HepG2 (cell line): Measurements from ENCODE around the gene FUT4. TPM values are rescaled to one million over a fixed set of nuclear protein-coding genes. Genes with fewer than 3 reads are reported as not detected.
A peak's percentile ranks its signal among the peaks of the same experiment; 100 is the strongest.

ENCODE experiments used
- ATAC-seq: fragments of 200-7000 bp; cut with Tn5 transposase; 3 replicates; pipeline ENCODE4 v1.9.1; 2020; ENCODE audit warnings: mild to moderate bottlenecking, moderate library complexity
- BruUV-seq: library from RNA; stranded (reverse); fragments of 400-500 nt; replicated peaks from 2 replicates; lab custom pipeline; 2021; lab: Mats Ljungman, UMichigan
- CTCF ChIA-PET: fragments of 300-600 bp; formaldehyde crosslinking; extraction: SDS; loops from one replicate; lab custom pipeline; 2021; ENCODE audit warnings: low total read pairs, inconsistent platforms, low intra/inter-chr PET ratio; lab: Yijun Ruan, JAX
- POLR2A ChIA-PET: fragments of 350-600 bp; sonication (Branson Sonifier 250); formaldehyde crosslinking; loops from one replicate; lab custom pipeline; 2020; ENCODE audit warnings: antibody characterized with exemption, inconsistent platforms; lab: Yijun Ruan, JAX
- DNase-seq: peaks from one replicate; pipeline ENCODE4 v3.0.0-alpha.2; 2015; ENCODE audit warnings: low spot score
- FAIRE-seq: peaks from 3 replicates; lab custom pipeline; 2011; peaks lifted over from hg19 to GRCh38; lab: Jason Lieb, UNC
- H2AFZ ChIP-seq: one replicate; pipeline ENCODE4 v1.6.1; 2011; ENCODE audit warnings: low read length, inconsistent platforms
- H3K27ac ChIP-seq: fragments of 300-600 bp; 3 replicates; pipeline ENCODE4 v1.8.0; 2011; ENCODE audit warnings: mixed run types, mild to moderate bottlenecking, mixed read lengths, low read length, inconsistent platforms; ENCODE audit not compliant: insufficient read depth; ENCODE audit errors: extremely low read length
- H3K27me3 ChIP-seq, 2 experiments: fragments of 200-600 bp in 1 of 2; 2 replicates in 1 of 2; 3 replicates in 1 of 2; pipeline versions ENCODE4 v1.6.0 to v1.8.0; 2011; ENCODE audit warnings: low read length in 2 of 2, mild to moderate bottlenecking in 2 of 2, moderate library complexity in 2 of 2, inconsistent platforms in 1 of 2; ENCODE audit not compliant: insufficient read depth in 2 of 2, control insufficient read depth in 1 of 2
- H3K36me3 ChIP-seq, 2 experiments: fragments of 200-600 bp in 1 of 2; replicated peaks in 1 of 2; 2 replicates in 1 of 2; 3 replicates in 1 of 2; pipeline versions ENCODE4 v1.5.1 to v1.8.0; 2011; ENCODE audit warnings: low read length in 2 of 2, inconsistent platforms in 1 of 2; ENCODE audit not compliant: insufficient read depth in 2 of 2, control insufficient read depth in 1 of 2
- H3K4me1 ChIP-seq: 2 replicates; pipeline ENCODE4 v1.5.1; 2012; ENCODE audit warnings: low read length, inconsistent platforms; ENCODE audit not compliant: insufficient read depth
- H3K4me2 ChIP-seq: 2 replicates; pipeline ENCODE4 v1.6.0; 2011; ENCODE audit warnings: low read depth, low read length, inconsistent platforms
- H3K4me3 ChIP-seq, 3 experiments: fragments of 200-600 bp in 1 of 3; sonication (generic), shearing (Covaris generic) in 1 of 3; replicated peaks in 1 of 3; 2 replicates each; pipeline ENCODE4 v1.5.1; 2011 to 2016; ENCODE audit warnings: low read length in 3 of 3, inconsistent platforms in 2 of 3, low read depth in 2 of 3, mild to moderate bottlenecking in 2 of 3, control low read depth in 1 of 3, mixed read lengths in 1 of 3; ENCODE audit not compliant: insufficient read depth in 1 of 3
- H3K79me2 ChIP-seq: one replicate; pipeline ENCODE4 v1.6.1; 2011; ENCODE audit warnings: low read length, inconsistent platforms; ENCODE audit not compliant: insufficient read depth
- H3K9ac ChIP-seq: 2 replicates; pipeline ENCODE4 v1.6.0; 2011; ENCODE audit warnings: mild to moderate bottlenecking, low read depth, low read length, inconsistent platforms; ENCODE audit not compliant: insufficient read depth
- H3K9me3 ChIP-seq: 2 replicates; pipeline ENCODE4 v1.5.1; 2012; ENCODE audit warnings: mild to moderate bottlenecking, low read length
- H4K20me1 ChIP-seq: 2 replicates; pipeline ENCODE4 v1.6.0; 2011; ENCODE audit warnings: inconsistent platforms, mild to moderate bottlenecking, low read length, moderate library complexity; ENCODE audit not compliant: insufficient read depth
- HNRNPH1 ChIP-seq: fragments of 200-400 bp; formaldehyde crosslinking; optimal IDR thresholded peaks from 2 replicates; pipeline ENCODE3; 2017; ENCODE audit warnings: mild to moderate bottlenecking, low read depth, low read length
- MED8 ChIP-seq: sonication (generic); formaldehyde crosslinking; IDR thresholded peaks from 2 replicates; pipeline ENCODE4 v1.8.1; 2023; ENCODE audit warnings: mild to moderate bottlenecking, missing genetic modification reagents; ENCODE audit not compliant: insufficient replicate concordance
- ZNF292 ChIP-seq: sonication (generic); formaldehyde crosslinking; IDR thresholded peaks from 2 replicates; pipeline ENCODE4 v1.8.1; 2022; ENCODE audit warnings: mild to moderate bottlenecking, low read depth, missing genetic modification reagents, borderline replicate concordance
- ZNF350 ChIP-seq: sonication (generic); formaldehyde crosslinking; IDR thresholded peaks from 2 replicates; pipeline ENCODE4 v1.4.0; 2020; ENCODE audit warnings: mild to moderate bottlenecking, low read depth, missing genetic modification reagents, borderline replicate concordance
- ZNF792 ChIP-seq: IDR thresholded peaks from 2 replicates; pipeline ENCODE4 v1.6.1; 2016
- WGBS: methylation state at CpG from one replicate; pipeline ENCODE4 v1.1.6; 2017; ENCODE audit warnings: low lambda C conversion rate; 5-methylcytosine and 5-hydroxymethylcytosine counted together
- in situ Hi-C: cut with HindIII; loops from 2 replicates; pipeline ENCODE4 v1.10.0; 2017; ENCODE audit warnings: low pct_unique_long_range_greater_than_20kb; ENCODE audit not compliant: extremely low pct_ligation_motif_present
- intact Hi-C: fragments of 100-400 bp; cut with micrococcal nuclease; formaldehyde crosslinking; loops from one replicate; pipeline ENCODE4 v1.10.0; 2022; ENCODE audit not compliant: unreplicated experiment
- polyA plus RNA-seq, 8 experiments: library from polyadenylated mRNA; depleted of rRNA in 3 of 8; stranded (reverse) in 7 of 8; unstranded in 1 of 8; fragments of >200 nt; fragmentation: Illumina TruSeq in 4 of 8; extraction: Trizol in 4 of 8; gene quantifications; 2 replicates each; pipeline versions ENCODE4 v1.2.1 to v1.2.3, GENCODE V29; 2011 to 2016; ENCODE audit warnings: low read depth in 4 of 8, missing spikeins in 1 of 8, mixed read lengths in 1 of 8; ENCODE audit not compliant: insufficient read depth in 1 of 8
- total RNA-seq, 5 experiments: library from RNA; depleted of rRNA; stranded (reverse); fragments of >200 nt; fragmentation: Illumina TruSeq; extraction: Trizol; gene quantifications; 2 replicates each; pipeline ENCODE4 v1.2.3, GENCODE V29; 2016; ENCODE audit warnings: low read depth in 1 of 5
- TF ChIP-seq, protein P1 (sequence below): sonication (generic); formaldehyde crosslinking; conservative IDR thresholded peaks from 2 replicates; pipeline ENCODE4 v1.4.0; 2020; ENCODE audit warnings: missing genetic modification reagents
- TF ChIP-seq, protein P2 (sequence below): sonication (generic); formaldehyde crosslinking; IDR thresholded peaks from 2 replicates; pipeline ENCODE4 v1.4.0; 2020; ENCODE audit warnings: missing genetic modification reagents, mild to moderate bottlenecking, borderline replicate concordance
- TF ChIP-seq, protein P3 (sequence below): fragments of 450-650 bp; IDR thresholded peaks from 2 replicates; pipeline ENCODE4 v1.6.1; 2016
- TF ChIP-seq, protein P4 (sequence below): sonication (generic); formaldehyde crosslinking; IDR thresholded peaks from 2 replicates; pipeline ENCODE4 v1.4.0; 2020; ENCODE audit warnings: missing genetic modification reagents
- TF ChIP-seq, protein P5 (sequence below): sonication (generic); formaldehyde crosslinking; IDR thresholded peaks from 2 replicates; pipeline ENCODE4 v1.4.0; 2020; ENCODE audit warnings: low read depth, missing genetic modification reagents

Gene FUT4
- total and polyA plus RNA-seq, 2 of the 13 experiments (the other 11 are each of a cell fraction or from before 2014, with no cell fraction given): 0.28 to 0.60 TPM

DNA sequence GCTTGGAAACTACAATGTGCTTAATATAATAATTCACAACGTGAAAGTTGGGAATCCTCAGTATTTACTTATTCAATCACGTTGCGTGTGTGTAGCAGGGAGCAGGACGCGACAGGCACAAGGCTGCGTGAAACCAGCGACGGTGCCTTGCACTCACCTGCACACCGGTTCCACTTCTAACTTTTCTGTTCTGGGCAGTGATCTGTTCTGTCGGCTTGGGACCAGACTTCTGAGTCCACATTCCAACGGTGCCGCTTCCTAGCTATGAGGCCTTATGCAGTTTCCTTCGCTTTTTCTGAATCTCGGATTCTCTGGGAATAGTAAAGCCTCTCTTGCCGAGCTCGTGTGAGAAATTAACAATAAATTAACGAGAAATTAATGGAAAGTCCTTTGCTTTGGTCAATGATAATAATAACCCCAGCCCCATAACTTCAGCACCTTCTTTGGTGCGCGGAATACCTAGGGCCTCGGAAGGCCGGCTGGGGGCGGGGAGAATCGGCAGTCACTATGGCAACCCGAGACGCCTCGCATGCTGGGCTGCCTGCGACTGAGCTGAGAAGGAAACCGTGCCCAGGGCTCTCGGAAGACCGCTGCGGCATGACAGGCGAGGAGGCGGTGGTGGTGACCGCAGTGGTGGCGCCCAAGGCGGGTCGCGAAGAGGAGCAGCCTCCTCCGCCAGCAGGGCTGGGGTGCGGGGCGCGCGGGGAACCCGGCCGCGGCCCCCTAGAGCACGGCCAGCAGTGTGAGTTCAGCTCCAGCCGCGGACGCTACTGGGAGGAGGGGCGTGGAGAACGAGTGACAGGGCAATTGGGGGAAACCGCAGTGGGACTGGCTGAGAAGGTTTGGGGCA is 31.6 kb upstream of the FUT4 start, which contains the start of gene C11orf97:
C11orf97 (plus strand) TSS at position 530 of the 850 bp plus-strand sequence; CDS start at position 598, 68 bp downstream.
- Histone ChIP-seq H3K9me3 (no peaks in the 10 kb centered on the region), H3K4me3 (peak within 1 kb of the TSS; percentile 49 to 82 (median 71)), H2AFZ (no peak within 1 kb of the TSS), H4K20me1 (no peaks in the 10 kb centered on the region), H3K4me1 (peaks cover 45% of the 10 kb centered on the region), H3K27me3 (peaks cover 0 to 1% of the 10 kb centered on the region in 2 experiments; a peak in 1 of 5 replicates), H3K4me2 (peak within 1 kb of the TSS; percentile 95), H3K36me3 (no peaks in the 10 kb centered on the region), H3K9ac (peak within 1 kb of the TSS; percentile 31; the same call in 1 of the 2 replicates), H3K27ac (peak within 1 kb of the TSS; percentile 23), H3K79me2 (no peaks in the 10 kb centered on the region)
- in situ Hi-C loops (no loop called here), intact Hi-C loops (loop anchor here (10.0 kb wide), 1 partner anchor 553 kb away; the partner anchor contains the start of gene SRSF8)
- peak; percentile 35 for DNase-seq
- FAIRE-seq: no peak
- WGBS: 4% methylated on average over 20 of the region's 53 CpGs
- BruUV-seq: no TSS peak
- POLR2A ChIA-PET: interaction anchor here (1.3 kb wide), 2 partner anchors 18 to 771 kb away, joined by 3 to 5 read pairs; partner anchors contain the start of genes ANKRD49, C11orf54, MRE11 and TAF1D
- CTCF ChIA-PET: no interaction called here
- ATAC-seq: peak; percentile 89
- TF ChIP-seq, protein P1, sequence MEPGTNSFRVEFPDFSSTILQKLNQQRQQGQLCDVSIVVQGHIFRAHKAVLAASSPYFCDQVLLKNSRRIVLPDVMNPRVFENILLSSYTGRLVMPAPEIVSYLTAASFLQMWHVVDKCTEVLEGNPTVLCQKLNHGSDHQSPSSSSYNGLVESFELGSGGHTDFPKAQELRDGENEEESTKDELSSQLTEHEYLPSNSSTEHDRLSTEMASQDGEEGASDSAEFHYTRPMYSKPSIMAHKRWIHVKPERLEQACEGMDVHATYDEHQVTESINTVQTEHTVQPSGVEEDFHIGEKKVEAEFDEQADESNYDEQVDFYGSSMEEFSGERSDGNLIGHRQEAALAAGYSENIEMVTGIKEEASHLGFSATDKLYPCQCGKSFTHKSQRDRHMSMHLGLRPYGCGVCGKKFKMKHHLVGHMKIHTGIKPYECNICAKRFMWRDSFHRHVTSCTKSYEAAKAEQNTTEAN (CRISPR knock-in tag): no peak
- TF ChIP-seq, protein P2, sequence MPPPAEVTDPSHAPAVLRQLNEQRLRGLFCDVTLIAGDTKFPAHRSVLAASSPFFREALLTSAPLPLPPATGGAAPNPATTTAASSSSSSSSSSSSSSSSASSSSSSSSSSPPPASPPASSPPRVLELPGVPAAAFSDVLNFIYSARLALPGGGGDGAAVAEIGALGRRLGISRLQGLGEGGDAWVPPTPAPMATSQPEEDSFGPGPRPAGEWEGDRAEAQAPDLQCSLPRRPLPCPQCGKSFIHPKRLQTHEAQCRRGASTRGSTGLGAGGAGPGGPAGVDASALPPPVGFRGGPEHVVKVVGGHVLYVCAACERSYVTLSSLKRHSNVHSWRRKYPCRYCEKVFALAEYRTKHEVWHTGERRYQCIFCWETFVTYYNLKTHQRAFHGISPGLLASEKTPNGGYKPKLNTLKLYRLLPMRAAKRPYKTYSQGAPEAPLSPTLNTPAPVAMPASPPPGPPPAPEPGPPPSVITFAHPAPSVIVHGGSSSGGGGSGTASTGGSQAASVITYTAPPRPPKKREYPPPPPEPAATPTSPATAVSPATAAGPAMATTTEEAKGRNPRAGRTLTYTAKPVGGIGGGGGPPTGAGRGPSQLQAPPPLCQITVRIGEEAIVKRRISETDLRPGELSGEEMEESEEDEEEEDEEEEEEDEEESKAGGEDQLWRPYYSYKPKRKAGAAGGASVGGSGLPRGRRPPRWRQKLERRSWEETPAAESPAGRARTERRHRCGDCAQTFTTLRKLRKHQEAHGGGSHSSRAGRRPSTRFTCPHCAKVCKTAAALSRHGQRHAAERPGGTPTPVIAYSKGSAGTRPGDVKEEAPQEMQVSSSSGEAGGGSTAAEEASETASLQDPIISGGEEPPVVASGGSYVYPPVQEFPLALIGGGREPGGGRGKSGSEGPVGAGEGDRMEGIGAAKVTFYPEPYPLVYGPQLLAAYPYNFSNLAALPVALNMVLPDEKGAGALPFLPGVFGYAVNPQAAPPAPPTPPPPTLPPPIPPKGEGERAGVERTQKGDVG: no peak
- TF ChIP-seq, protein P3, sequence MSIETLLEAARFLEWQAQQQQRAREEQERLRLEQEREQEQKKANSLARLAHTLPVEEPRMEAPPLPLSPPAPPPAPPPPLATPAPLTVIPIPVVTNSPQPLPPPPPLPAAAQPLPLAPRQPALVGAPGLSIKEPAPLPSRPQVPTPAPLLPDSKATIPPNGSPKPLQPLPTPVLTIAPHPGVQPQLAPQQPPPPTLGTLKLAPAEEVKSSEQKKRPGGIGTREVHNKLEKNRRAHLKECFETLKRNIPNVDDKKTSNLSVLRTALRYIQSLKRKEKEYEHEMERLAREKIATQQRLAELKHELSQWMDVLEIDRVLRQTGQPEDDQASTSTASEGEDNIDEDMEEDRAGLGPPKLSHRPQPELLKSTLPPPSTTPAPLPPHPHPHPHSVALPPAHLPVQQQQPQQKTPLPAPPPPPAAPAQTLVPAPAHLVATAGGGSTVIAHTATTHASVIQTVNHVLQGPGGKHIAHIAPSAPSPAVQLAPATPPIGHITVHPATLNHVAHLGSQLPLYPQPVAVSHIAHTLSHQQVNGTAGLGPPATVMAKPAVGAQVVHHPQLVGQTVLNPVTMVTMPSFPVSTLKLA: no peak
- TF ChIP-seq, protein P4, sequence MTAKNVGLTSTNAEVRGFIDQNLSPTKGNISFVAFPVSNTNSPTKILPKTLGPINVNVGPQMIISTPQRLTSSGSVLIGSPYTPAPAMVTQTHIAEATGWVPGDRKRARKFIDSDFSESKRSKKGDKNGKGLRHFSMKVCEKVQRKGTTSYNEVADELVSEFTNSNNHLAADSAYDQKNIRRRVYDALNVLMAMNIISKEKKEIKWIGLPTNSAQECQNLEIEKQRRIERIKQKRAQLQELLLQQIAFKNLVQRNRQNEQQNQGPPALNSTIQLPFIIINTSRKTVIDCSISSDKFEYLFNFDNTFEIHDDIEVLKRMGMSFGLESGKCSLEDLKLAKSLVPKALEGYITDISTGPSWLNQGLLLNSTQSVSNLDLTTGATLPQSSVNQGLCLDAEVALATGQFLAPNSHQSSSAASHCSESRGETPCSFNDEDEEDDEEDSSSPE (CRISPR knock-in tag): no peak
- TF ChIP-seq, protein P5, sequence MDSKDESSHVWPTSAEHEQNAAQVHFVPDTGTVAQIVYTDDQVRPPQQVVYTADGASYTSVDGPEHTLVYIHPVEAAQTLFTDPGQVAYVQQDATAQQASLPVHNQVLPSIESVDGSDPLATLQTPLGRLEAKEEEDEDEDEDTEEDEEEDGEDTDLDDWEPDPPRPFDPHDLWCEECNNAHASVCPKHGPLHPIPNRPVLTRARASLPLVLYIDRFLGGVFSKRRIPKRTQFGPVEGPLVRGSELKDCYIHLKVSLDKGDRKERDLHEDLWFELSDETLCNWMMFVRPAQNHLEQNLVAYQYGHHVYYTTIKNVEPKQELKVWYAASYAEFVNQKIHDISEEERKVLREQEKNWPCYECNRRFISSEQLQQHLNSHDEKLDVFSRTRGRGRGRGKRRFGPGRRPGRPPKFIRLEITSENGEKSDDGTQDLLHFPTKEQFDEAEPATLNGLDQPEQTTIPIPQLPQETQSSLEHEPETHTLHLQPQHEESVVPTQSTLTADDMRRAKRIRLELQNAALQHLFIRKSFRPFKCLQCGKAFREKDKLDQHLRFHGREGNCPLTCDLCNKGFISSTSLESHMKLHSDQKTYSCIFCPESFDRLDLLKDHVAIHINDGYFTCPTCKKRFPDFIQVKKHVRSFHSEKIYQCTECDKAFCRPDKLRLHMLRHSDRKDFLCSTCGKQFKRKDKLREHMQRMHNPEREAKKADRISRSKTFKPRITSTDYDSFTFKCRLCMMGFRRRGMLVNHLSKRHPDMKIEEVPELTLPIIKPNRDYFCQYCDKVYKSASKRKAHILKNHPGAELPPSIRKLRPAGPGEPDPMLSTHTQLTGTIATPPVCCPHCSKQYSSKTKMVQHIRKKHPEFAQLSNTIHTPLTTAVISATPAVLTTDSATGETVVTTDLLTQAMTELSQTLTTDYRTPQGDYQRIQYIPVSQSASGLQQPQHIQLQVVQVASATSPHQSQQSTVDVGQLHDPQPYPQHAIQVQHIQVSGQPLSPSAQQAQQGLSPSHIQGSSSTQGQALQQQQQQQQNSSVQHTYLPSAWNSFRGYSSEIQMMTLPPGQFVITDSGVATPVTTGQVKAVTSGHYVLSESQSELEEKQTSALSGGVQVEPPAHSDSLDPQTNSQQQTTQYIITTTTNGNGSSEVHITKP (CRISPR knock-in tag): no peak
- TF ChIP-seq ZNF350 (peak; percentile 51; the same call in 1 of the 2 replicates), ZNF292 (CRISPR knock-in tag) (0 out of 2 replicates have a peak, but pooled peaks have one; percentile 23), MED8 (CRISPR knock-in tag) (no peak), ZNF792 (CRISPR knock-in tag) (no peak), HNRNPH1 (no peak)
